IPS-18a (cell line): ENCODE results near the gene BORCS5.
"Not testable (repeated sequence)": the region's sequence is repeated elsewhere in the genome, so short reads cannot be mapped to it uniquely, and the experiment has no call there.

ENCODE experiments used
- H3K27ac ChIP-seq: one replicate; pipeline ENCODE4 v1.5.1; 2013; ENCODE audit warnings: low read length
- H3K27me3 ChIP-seq: one replicate; pipeline ENCODE4 v1.6.1; 2013; ENCODE audit warnings: mild to moderate bottlenecking, low read length; ENCODE audit not compliant: control insufficient read depth, insufficient read depth
- H3K36me3 ChIP-seq: one replicate; pipeline ENCODE4 v1.6.1; 2013; ENCODE audit warnings: low read depth, low read length; ENCODE audit not compliant: control insufficient read depth
- H3K4me1 ChIP-seq: one replicate; pipeline ENCODE4 v1.6.1; 2013; ENCODE audit warnings: low read depth, low read length; ENCODE audit not compliant: control insufficient read depth
- H3K4me3 ChIP-seq: one replicate; pipeline ENCODE4 v1.5.1; 2013; ENCODE audit warnings: low read length
- H3K9ac ChIP-seq: one replicate; pipeline ENCODE4 v1.6.1; 2013; ENCODE audit warnings: mild to moderate bottlenecking, low read length, moderate library complexity
- H3K9me3 ChIP-seq: one replicate; pipeline ENCODE4 v1.6.1; 2013; ENCODE audit warnings: low read depth, low read length; ENCODE audit not compliant: control insufficient read depth

BORCS5 gene

DNA sequence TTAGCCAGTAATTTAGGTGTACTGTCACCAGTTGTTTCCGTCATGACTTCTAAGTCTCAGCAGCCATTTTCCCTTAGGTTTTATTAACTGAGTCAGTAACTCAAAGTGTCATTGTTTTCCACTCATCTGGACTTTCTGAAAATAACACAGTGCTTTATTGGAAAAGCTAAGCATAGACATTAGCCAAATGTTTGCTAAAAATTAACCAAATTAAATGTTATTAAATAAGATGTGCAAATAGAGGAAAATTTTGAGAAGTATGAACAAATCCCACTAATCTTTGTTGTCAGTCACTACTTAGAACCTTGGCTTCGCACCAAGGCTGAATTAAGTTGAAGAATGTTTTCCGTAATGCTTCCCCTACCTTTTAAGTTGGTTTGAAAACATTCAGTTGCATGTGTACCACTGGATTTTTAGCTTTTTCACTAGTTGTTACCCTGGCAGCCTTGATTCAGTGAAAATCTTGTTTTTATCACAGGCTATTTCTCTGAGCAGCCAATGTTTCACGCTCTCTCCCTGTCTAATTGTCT, 43.0 kb downstream of the BORCS5 start:
- no peaks in the 10 kb centered on the region for H3K27me3 ChIP-seq
- no peaks in the 10 kb centered on the region for H3K36me3 ChIP-seq
- H3K27ac ChIP-seq, result no peak overlapping the region
- H3K4me3 ChIP-seq, result no peak overlapping the region
- no peak overlapping the region for H3K9ac ChIP-seq
- no peaks in the 10 kb centered on the region for H3K9me3 ChIP-seq
- H3K4me1 ChIP-seq, result peaks cover 14% of the 10 kb centered on the region

DNA sequence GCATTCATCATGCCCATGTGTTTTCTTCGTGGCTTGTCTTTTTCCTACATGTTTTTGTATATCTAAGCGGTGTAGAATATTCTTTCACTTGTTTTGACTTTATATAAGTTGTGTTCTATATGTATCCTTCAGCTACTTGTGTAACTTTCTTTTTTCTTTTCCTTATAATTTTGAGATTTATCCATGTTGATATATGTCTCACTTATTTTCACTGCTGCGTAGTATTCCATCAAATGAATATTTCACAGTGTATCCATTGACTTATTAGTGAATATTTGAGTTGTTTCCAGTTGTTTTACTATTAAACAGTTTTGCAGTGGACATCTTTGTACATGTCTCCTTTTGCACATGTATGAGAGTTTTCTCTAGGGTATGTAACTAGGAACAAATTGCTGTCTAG, 43.9 kb downstream of the BORCS5 start:
- H3K4me1 ChIP-seq, result peaks cover 14% of the 10 kb centered on the region

DNA sequence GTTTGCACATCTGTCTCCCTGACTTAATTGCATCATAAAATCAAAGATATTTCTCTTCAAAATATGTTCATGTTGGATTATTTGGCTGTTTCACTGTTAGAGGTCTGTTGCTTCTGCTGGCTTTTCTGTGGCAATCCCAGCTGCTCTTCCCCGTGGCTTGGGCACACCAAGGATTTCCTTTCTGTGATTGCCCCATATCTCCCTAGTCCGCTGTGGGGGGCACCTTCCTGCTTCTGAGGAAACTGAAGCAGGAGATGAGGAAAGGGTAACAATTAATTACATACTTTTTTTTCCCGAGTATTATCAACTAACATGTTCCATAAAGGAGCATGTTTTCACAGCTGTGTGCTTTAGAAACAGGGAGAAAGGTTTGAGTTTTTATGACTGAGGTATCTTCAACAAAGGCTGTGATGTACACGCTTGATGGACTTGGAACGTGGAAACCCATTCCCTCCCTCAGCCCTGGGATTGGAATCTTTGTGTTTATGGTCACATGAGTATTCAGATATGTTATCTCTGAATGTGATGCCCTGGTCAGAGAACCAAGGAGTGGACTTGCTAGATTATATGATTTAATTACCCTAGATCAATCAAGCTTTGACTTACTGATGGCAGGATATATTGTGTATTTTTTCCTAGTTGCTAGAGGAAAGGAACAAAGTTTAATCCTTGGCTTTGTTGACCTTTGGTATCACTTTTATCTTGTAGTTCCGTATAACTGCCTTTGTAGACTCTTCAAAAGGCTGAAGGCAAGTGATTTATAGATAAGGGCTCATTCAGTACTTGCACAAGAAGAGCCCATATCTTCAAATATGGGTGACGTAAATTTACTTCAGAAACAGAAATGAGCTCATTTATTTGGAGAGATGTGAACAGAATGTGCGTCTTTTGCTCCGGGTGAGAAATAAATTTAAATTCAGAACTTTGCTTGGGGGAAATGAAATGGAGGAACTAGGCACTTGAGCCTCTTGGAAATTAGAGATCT, 46.7 kb downstream of the BORCS5 start:
- Histone ChIP-seq H3K27me3 (no peaks in the 10 kb centered on the region), H3K9ac (no peak overlapping the region), H3K4me1 (peaks cover 14% of the 10 kb centered on the region), H3K27ac (no peak overlapping the region), H3K36me3 (no peaks in the 10 kb centered on the region), H3K4me3 (no peak overlapping the region), H3K9me3 (no peaks in the 10 kb centered on the region)

More for the DNA sequence above, 43.9 kb downstream of the BORCS5 start:
- Histone ChIP-seq H3K9ac (no peak overlapping the region), H3K27ac (no peak overlapping the region), H3K9me3 (no peaks in the 10 kb centered on the region), H3K27me3 (no peaks in the 10 kb centered on the region), H3K4me3 (no peak overlapping the region), H3K36me3 (no peaks in the 10 kb centered on the region)

DNA sequence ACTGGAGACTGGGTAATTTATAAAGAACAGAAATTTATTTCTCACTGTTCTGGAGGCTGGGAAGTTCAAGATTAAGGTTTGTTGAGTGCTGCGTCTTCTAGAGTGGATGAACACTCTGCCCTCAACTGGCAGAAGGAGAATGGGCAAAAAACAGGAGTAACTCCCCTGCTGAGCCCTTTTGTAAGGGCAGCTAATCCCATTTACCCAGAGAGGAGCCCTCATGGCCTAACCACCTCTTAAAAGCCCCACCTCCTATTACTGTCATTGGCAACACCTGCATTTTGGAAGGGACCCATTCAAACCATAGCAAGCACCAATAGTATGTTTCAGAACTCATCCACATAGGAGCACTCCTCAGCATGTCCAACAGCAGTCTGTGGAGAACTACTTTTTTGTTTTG, 47.4 kb downstream of the BORCS5 start:
- Histone ChIP-seq H3K9ac (no peak overlapping the region), H3K4me1 (peaks cover 9% of the 10 kb centered on the region), H3K9me3 (no peaks in the 10 kb centered on the region), H3K27ac (no peak overlapping the region), H3K4me3 (no peak overlapping the region), H3K27me3 (no peaks in the 10 kb centered on the region), H3K36me3 (no peaks in the 10 kb centered on the region)

DNA sequence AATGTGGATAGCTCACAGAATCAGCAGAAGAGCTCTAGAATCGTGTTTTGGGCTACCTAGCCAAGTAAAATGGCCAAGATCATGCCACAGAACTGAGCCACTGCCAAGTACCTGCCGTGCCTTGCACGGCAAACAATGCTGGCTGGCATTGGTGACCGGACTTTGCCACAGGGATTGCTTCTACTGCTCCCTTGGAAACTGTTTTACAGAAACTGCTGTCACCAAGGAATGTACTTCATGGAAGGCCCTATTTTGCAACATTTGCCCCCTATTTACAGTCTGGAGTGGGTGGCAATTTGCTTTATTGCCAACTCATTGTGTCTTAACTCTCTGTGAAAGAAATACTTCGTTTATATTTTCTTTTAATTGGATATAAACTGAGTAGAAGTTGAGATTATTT, 49.0 kb downstream of the BORCS5 start:
- Histone ChIP-seq H3K27ac (no peak overlapping the region), H3K4me1 (no peaks in the 10 kb centered on the region), H3K9ac (no peak overlapping the region), H3K4me3 (no peak overlapping the region), H3K36me3 (no peaks in the 10 kb centered on the region), H3K9me3 (no peaks in the 10 kb centered on the region), H3K27me3 (no peaks in the 10 kb centered on the region)

DNA sequence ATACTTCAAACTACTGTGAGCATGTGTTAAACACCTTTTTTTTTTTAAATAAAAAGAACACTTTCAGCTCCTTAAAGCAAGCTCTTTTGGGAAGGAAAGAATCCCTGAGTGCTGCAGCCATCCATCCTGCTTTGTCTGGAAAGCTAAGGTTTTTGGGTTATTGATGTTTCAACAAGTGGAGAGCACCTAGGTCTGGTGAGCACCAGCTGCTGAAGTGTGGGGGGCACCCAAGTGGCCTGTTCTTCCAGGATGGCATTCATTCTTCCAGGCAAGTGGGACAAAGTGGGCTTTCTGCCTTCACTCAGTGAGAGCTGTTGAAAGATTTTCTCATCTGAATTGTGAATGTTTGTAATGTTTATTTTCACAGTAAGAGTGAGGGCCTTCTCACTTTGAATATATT, 49.9 kb downstream of the BORCS5 start:
- no peak overlapping the region for H3K27ac ChIP-seq
- H3K9me3 ChIP-seq, result no peaks in the 10 kb centered on the region
- H3K4me1 ChIP-seq, result no peaks in the 10 kb centered on the region

DNA sequence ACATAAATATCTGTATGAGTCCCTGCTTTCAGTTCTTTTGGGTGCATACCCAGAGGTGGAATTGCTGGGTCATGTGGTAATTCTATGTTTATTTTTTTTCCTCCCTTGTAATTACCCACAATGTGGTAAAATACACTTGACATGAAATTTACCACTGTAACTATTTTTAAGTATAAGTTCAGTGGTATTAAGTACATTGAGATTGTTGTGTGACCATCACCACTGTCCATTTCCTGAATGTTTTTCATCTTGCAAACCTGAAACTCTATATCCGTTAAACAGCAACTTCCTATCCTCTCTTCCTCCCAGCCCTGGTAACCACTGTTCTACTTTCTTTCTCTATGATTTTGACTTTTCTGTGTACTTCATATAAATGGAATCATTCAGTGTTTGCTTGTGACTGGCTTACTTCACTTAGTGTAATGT, 51.4 kb downstream of the BORCS5 start:
- H3K27me3 ChIP-seq, result no peaks in the 10 kb centered on the region
- no peaks in the 10 kb centered on the region for H3K36me3 ChIP-seq
- H3K9me3 ChIP-seq, result no peaks in the 10 kb centered on the region
- no peak overlapping the region for H3K27ac ChIP-seq
- H3K4me3 ChIP-seq, result no peak overlapping the region
- H3K4me1 ChIP-seq, result no peaks in the 10 kb centered on the region
- no peak overlapping the region for H3K9ac ChIP-seq

More for the DNA sequence above, 49.9 kb downstream of the BORCS5 start:
- Histone ChIP-seq H3K4me3 (no peak overlapping the region), H3K27me3 (no peaks in the 10 kb centered on the region), H3K9ac (no peak overlapping the region), H3K36me3 (no peaks in the 10 kb centered on the region)

DNA sequence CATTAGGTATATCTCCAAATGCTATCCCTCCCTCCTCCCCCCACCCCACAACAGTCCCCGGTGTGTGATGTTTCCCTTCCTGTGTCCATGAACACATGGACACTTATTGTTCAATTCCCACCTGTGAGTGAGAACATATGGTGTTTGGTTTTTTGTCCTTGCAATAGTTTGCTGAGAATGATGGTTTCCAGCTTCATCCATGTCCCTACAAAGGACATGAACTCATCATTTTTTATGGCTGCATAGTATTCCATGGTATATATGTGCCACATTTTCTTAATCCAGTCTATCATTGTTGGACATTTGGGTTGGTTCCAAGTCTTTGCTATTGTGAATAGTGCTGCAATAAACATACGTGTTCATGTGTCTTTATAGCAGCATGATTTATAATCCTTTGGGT, 52.5 kb downstream of the BORCS5 start:
- H3K27me3 ChIP-seq, H3K4me1 ChIP-seq: not testable (repeated sequence)

DNA sequence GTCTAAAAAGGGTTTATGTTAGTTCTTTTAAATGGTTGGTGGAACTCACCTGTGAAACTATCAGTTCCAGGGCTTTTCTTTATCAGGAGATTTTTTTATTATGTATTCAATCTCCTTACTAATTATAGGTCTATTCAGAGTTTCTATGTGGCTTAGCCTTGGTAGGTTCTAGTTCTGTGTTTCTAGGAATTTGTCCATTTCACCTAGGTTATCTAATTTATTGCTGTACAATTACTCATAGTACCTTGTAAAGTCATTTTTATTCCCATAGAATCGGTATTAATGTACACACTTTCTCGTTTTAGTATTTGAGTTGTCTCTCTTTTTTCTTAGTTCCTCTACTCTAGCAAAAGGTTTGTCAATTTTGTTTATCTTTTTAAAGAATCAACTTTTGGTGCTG, 59.0 kb downstream of the BORCS5 start:
- H3K27me3 ChIP-seq, result no peaks in the 10 kb centered on the region
- H3K27ac ChIP-seq, result no peak overlapping the region
- no peaks in the 10 kb centered on the region for H3K9me3 ChIP-seq
- H3K4me3 ChIP-seq, result no peak overlapping the region
- no peaks in the 10 kb centered on the region for H3K4me1 ChIP-seq
- H3K9ac ChIP-seq, result no peak overlapping the region
- H3K36me3 ChIP-seq, result no peaks in the 10 kb centered on the region

More for the DNA sequence above, 52.5 kb downstream of the BORCS5 start:
- not testable (repeated sequence) for H3K9me3 ChIP-seq, H3K9ac ChIP-seq, H3K36me3 ChIP-seq, H3K4me3 ChIP-seq, H3K27ac ChIP-seq

DNA sequence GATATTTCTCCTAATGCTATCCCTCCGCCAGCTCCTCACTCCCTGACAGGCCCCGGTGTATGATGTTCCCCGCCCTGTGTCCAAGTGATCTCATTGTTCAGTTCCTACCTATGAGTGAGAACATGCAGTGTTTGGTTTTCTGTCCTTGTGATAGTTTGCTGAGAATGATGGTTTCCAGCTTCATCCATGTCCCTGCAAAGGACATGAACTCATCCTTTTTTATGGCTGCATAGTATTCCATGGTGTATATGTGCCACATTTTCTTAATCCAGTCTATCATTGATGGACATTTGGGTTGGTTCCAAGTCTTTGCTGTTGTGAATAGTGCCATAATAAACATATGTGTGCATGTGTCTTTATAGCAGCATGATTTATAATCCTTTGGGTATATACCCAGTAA, 62.3 kb downstream of the BORCS5 start:
- not testable (repeated sequence) for H3K36me3 ChIP-seq, H3K27me3 ChIP-seq, H3K9ac ChIP-seq, H3K4me1 ChIP-seq, H3K4me3 ChIP-seq, H3K9me3 ChIP-seq, H3K27ac ChIP-seq

DNA sequence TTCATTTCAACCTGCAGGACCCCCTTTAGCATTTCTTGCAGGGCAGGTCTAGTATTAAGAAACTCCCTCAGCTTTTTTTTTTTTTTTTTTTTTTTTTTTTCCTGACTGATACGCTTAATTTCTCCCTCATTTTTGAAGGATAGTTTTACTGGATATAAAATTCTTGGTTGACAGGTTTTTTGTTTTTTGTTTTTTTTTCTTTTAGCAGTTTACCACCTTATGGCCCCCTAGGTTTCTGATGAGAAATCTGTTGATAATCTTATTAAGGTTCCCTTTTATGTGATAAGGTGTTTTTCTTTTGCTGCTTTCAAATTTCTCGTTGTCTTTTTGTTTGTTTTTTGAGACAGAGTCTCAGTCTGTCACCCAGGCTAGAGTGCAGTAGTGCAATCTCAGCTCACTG, 66.5 kb downstream of the BORCS5 start:
- H3K4me3 ChIP-seq, result no peak overlapping the region
- H3K27me3 ChIP-seq, result no peaks in the 10 kb centered on the region
- no peaks in the 10 kb centered on the region for H3K36me3 ChIP-seq
- peaks cover 3% of the 10 kb centered on the region for H3K9me3 ChIP-seq
- no peak overlapping the region for H3K27ac ChIP-seq
- no peaks in the 10 kb centered on the region for H3K4me1 ChIP-seq
- H3K9ac ChIP-seq, result no peak overlapping the region

DNA sequence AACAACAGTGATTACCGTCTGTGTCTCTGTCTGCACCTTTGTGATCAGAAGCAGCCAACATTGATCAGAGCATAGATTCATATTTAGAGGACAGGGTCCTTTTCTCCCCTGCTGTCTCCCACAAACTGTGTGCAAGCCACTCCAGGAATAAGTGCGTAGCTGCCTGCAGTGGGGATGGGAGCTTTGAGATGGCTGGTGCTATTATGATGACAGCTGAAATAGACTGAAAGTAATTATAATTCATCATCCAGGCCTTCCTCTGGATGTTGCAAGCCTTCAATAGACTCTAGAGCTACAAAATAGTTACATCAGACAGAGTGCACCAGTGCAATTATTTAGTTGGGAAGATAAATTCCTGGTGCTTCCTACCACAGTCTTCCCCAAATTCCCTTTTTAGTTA, 68.1 kb downstream of the BORCS5 start:
- H3K9me3 ChIP-seq, result peaks cover 3% of the 10 kb centered on the region
- no peak overlapping the region for H3K27ac ChIP-seq
- H3K9ac ChIP-seq, result no peak overlapping the region
- H3K27me3 ChIP-seq, result no peaks in the 10 kb centered on the region
- no peaks in the 10 kb centered on the region for H3K36me3 ChIP-seq
- H3K4me1 ChIP-seq, result no peaks in the 10 kb centered on the region
- H3K4me3 ChIP-seq, result no peak overlapping the region
